ENCODE measurements around the gene DPP7. TPM values are rescaled to one million over a fixed set of nuclear protein-coding genes. Genes with fewer than 3 reads are reported as not detected.

Gene DPP7
- total RNA-seq, 2 donors from 2014 or later = 20.1 to 30.6 TPM

DNA sequence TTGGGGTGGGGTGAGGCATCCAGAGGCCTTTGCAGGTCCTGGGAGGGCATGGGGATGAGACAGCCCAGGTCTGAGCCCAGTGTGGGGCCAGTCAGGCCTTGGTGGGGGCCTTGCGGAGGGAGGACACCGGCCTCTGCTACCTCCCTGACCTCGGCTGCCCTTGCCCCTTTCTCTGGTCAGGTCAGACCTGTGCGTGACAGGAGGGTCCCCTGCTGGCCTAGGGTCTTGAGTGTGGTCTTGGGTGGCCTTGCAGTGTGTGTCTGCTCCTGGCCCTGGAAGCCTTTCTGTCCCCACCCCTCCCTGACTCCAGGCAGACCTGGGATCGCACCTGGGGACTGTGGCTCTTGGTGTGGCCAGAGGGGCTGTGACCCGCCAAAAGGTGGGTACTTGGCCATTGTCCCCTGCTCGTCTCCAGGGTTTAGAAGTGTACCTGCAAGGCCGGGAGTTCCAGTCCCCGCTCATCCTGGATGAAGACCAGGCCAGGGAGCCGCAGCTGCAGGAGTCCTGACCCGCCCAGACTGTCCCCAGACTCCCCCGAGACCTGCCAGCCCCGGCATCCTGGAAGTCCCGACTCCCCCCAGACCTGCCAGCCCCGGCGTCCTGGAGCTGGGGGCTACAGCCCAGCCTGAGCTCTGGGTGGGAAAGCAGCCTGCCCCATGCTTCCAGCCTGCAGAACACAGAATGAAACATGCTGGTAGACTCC, 32.2 kb downstream of the DPP7 start:
- Histone ChIP-seq H3K9ac (ENCODE audit: extremely low read depth, low read length, poor library complexity, severe bottlenecking) (no peak overlapping the region), H3K9me3 (ENCODE audit: control insufficient read depth, low read length) (no peaks in the 10 kb centered on the region), H3K27me3 (ENCODE audit: control insufficient read depth, insufficient read depth, low read length, poor library complexity, severe bottlenecking) (peaks cover 27% of the 10 kb centered on the region), H3K4me3 (ENCODE audit: low read length) (no peak overlapping the region), H3K36me3 (ENCODE audit: control insufficient read depth, insufficient read depth, low read length) (no peaks in the 10 kb centered on the region), H3K27ac (ENCODE audit: low read depth, low read length) (no peak overlapping the region), H3K4me1 (ENCODE audit: control insufficient read depth, insufficient read depth, low read length) (no peaks in the 10 kb centered on the region)
- no peaks in the 10 kb centered on the region for H3K36me3 Mint-ChIP-seq (ENCODE audit: low read depth)
- H3K27ac Mint-ChIP-seq = no peak overlapping the region
- peaks cover 3% of the 10 kb centered on the region for H3K4me1 Mint-ChIP-seq
- WGBS, 2 experiments (ENCODE audit: insufficient coverage in 1 of 2, insufficient read length in 1 of 2) = 95 to 97% methylated on average over 11 to 16 of the region's 16 CpGs
- H3K9me3 Mint-ChIP-seq = no peaks in the 10 kb centered on the region
- peaks cover 24% of the 10 kb centered on the region for H3K27me3 Mint-ChIP-seq (ENCODE audit: insufficient read depth)
- TF ChIP-seq, protein P1, sequence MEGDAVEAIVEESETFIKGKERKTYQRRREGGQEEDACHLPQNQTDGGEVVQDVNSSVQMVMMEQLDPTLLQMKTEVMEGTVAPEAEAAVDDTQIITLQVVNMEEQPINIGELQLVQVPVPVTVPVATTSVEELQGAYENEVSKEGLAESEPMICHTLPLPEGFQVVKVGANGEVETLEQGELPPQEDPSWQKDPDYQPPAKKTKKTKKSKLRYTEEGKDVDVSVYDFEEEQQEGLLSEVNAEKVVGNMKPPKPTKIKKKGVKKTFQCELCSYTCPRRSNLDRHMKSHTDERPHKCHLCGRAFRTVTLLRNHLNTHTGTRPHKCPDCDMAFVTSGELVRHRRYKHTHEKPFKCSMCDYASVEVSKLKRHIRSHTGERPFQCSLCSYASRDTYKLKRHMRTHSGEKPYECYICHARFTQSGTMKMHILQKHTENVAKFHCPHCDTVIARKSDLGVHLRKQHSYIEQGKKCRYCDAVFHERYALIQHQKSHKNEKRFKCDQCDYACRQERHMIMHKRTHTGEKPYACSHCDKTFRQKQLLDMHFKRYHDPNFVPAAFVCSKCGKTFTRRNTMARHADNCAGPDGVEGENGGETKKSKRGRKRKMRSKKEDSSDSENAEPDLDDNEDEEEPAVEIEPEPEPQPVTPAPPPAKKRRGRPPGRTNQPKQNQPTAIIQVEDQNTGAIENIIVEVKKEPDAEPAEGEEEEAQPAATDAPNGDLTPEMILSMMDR (conservative IDR thresholded peaks at IDR 0.05) = no peak
- DNase-seq = no peak
- no peak overlapping the region for H3K4me3 Mint-ChIP-seq

DNA sequence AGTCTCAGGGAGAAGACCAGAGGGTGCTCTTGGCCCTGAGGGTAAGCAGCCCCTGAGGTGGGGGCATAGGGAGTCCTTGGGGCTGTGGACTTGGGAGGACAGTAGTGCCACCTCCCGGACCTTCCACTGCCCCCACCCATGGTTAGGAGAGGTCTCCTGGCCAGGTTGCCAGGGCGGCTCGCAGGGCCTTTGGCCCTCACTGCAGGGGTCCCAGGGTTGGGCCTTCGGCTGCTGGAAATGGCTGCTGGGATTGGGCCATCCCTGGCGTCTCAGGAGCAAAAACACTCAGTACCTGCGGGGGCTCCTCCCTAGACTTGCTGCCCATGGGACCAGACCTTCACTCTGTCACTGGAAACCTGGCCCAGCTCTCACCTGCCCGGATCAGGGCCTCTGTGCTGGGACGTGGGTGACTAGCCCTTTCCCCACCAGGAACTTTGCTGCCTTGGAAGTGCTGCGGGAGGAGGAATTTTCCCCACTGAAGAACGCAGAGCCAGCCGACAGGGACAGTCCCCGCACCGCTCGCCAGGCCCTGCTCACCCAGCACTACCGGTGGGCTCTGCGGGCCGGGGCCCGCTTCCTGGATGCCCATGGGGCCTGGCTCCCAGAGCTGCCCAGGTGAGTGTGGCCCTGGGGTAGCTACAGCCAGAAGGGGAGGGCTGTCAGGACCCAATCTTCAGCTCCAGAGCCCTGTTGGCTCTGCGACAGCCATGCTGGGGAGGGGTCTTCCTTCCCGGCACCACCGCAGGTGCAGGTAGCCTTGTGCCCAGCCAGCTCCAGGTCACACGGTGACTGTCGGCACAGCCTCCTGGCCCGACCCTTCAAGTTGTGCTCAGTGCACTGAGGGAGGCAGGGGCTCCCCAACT, 34.0 kb downstream of the DPP7 start:
- Mint-ChIP-seq H3K9me3 (no peaks in the 10 kb centered on the region), H3K27me3 (ENCODE audit: insufficient read depth) (peaks cover 34% of the 10 kb centered on the region), H3K4me1 (no peaks in the 10 kb centered on the region), H3K36me3 (ENCODE audit: low read depth) (no peaks in the 10 kb centered on the region), H3K4me3 (no peak overlapping the region), H3K27ac (no peak overlapping the region)
- TF ChIP-seq, protein P1 (conservative IDR thresholded peaks at IDR 0.05) = no peak
- Histone ChIP-seq H3K4me1 (ENCODE audit: control insufficient read depth, insufficient read depth, low read length) (no peaks in the 10 kb centered on the region), H3K27me3 (ENCODE audit: control insufficient read depth, insufficient read depth, low read length, poor library complexity, severe bottlenecking) (peaks cover 37% of the 10 kb centered on the region), H3K4me3 (ENCODE audit: low read length) (no peak overlapping the region), H3K27ac (ENCODE audit: low read depth, low read length) (no peak overlapping the region), H3K36me3 (ENCODE audit: control insufficient read depth, insufficient read depth, low read length) (no peaks in the 10 kb centered on the region), H3K9me3 (ENCODE audit: control insufficient read depth, low read length) (no peaks in the 10 kb centered on the region), H3K9ac (ENCODE audit: extremely low read depth, low read length, poor library complexity, severe bottlenecking) (no peak overlapping the region)
- DNase-seq = peak; percentile 46
- WGBS, 2 experiments (ENCODE audit: insufficient coverage in 1 of 2, insufficient read length in 1 of 2) = 89 to 94% methylated on average over 20 to 24 of the region's 24 CpGs

- WGBS, 2 experiments (ENCODE audit: insufficient coverage in 1 of 2, insufficient read length in 1 of 2) = 85 to 86% methylated on average over 11 to 13 of the region's 13 CpGs
- Histone ChIP-seq H3K4me3 (ENCODE audit: low read length) (no peak overlapping the region), H3K27me3 (ENCODE audit: control insufficient read depth, insufficient read depth, low read length, poor library complexity, severe bottlenecking) (peaks cover 37% of the 10 kb centered on the region), H3K9ac (ENCODE audit: extremely low read depth, low read length, poor library complexity, severe bottlenecking) (no peak overlapping the region), H3K4me1 (ENCODE audit: control insufficient read depth, insufficient read depth, low read length) (no peaks in the 10 kb centered on the region), H3K9me3 (ENCODE audit: control insufficient read depth, low read length) (no peaks in the 10 kb centered on the region), H3K36me3 (ENCODE audit: control insufficient read depth, insufficient read depth, low read length) (no peaks in the 10 kb centered on the region), H3K27ac (ENCODE audit: low read depth, low read length) (no peak overlapping the region)
- Mint-ChIP-seq H3K36me3 (ENCODE audit: low read depth) (no peaks in the 10 kb centered on the region), H3K27ac (no peak overlapping the region), H3K9me3 (no peaks in the 10 kb centered on the region), H3K4me3 (no peak overlapping the region), H3K27me3 (ENCODE audit: insufficient read depth) (peaks cover 36% of the 10 kb centered on the region), H3K4me1 (no peaks in the 10 kb centered on the region)
- TF ChIP-seq, protein P1 (conservative IDR thresholded peaks at IDR 0.05) = no peak
- no peak for DNase-seq
These were observed 35.1 kb downstream of the DPP7 start for GRCh38 chr9:137079401-137079787.
